NCI-H1105 (cell line): ENCODE data around the gene SCIN.
"Not testable (repeated sequence)": the region's sequence is repeated elsewhere in the genome, so short reads cannot be mapped to it uniquely, and the experiment has no call there.

Experiments used
- DNase-seq: peaks from one replicate; lab custom pipeline; 2025; lab: John Stamatoyannopoulos, UW

SCIN gene

GRCh38 chr7:12688485-12689170, 118.1 kb downstream of the SCIN start:
- DNase-seq = not testable (repeated sequence)

GRCh38 chr7:12689451-12689850, 118.9 kb downstream of the SCIN start:
- no peak for DNase-seq

- no peak for DNase-seq
These were observed 119.7 kb downstream of the SCIN start for GRCh38 chr7:12690041-12690878.

GRCh38 chr7:12691388-12691787, 120.9 kb downstream of the SCIN start:
- not testable (repeated sequence) for DNase-seq

- no peak for DNase-seq
These were observed 121.5 kb downstream of the SCIN start for GRCh38 chr7:12692035-12692434.

- no peak for DNase-seq
These were observed 122.1 kb downstream of the SCIN start for GRCh38 chr7:12692479-12693259.

- no peak for DNase-seq
These were observed 124.3 kb downstream of the SCIN start for GRCh38 chr7:12694817-12695216.

GRCh38 chr7:12695965-12696364, 125.4 kb downstream of the SCIN start:
- DNase-seq = no peak

GRCh38 chr7:12699299-12699698, 128.8 kb downstream of the SCIN start:
- no peak for DNase-seq

- DNase-seq = no peak
These were observed 130.9 kb downstream of the SCIN start for GRCh38 chr7:12701433-12701832.

- DNase-seq = no peak
These were observed 133.4 kb downstream of the SCIN start for GRCh38 chr7:12703881-12704280.

GRCh38 chr7:12705878-12706277, 135.4 kb downstream of the SCIN start:
- DNase-seq = no peak

GRCh38 chr7:12706900-12707536, 136.5 kb downstream of the SCIN start:
- DNase-seq = no peak

GRCh38 chr7:12708314-12708713, 137.8 kb downstream of the SCIN start:
- DNase-seq = no peak
